Upper lobe of left lung (tissue), 6 donors: ENCODE data around the gene GSG1L. TPM values are rescaled to one million over a fixed set of nuclear protein-coding genes. Genes with fewer than 3 reads are reported as not detected.

Experiments used
- ATAC-seq, 2 donors: fragments of 200-7000 bp; cut with Tn5 transposase; one replicate each; pipeline ENCODE4 v1.9.1; 2022; ENCODE audit warnings: mild to moderate bottlenecking in 2 of 2, moderate library complexity in 2 of 2; ENCODE audit not compliant: low FRiP score in 2 of 2
- DNase-seq, 2 donors: peaks; one replicate each; pipeline ENCODE4 v3.0.0-alpha.2; 2019 to 2020
- H3K27ac ChIP-seq, 4 donors: fragments of 200-600 bp; sonication (generic); one replicate each; pipeline ENCODE4 v1.5.1; 2016 to 2019
- H3K27me3 ChIP-seq, 4 donors: fragments of 200-600 bp; sonication (generic); one replicate each; pipeline ENCODE4 v1.5.1; 2017 to 2019
- H3K36me3 ChIP-seq, 4 donors: fragments of 200-600 bp; sonication (generic); one replicate each; pipeline ENCODE4 v1.5.1; 2016 to 2019
- H3K4me1 ChIP-seq, 4 donors: fragments of 200-600 bp; sonication (generic); one replicate each; pipeline ENCODE4 v1.5.1; 2018 to 2019
- H3K4me3 ChIP-seq, 4 donors: fragments of 200-600 bp; sonication (generic); one replicate each; pipeline ENCODE4 v1.5.1; 2017 to 2019; ENCODE audit warnings: mild to moderate bottlenecking in 2 of 4, moderate library complexity in 1 of 4
- H3K9me3 ChIP-seq, 4 donors: fragments of 200-600 bp; sonication (generic); one replicate each; pipeline ENCODE4 v1.5.1; 2018 to 2019
- EP300 ChIP-seq, 4 donors: sonication (generic); formaldehyde crosslinking; IDR thresholded peaks; one replicate each; pipeline ENCODE4 v1.5.1; 2017; ENCODE audit warnings: antibody characterized with exemption in 4 of 4, control low read depth in 2 of 4
- POLR2A ChIP-seq, 4 donors: fragments of 450-650 bp; IDR thresholded peaks; one replicate each; pipeline ENCODE4 v1.5.1; 2016 to 2017; ENCODE audit warnings: antibody characterized with exemption in 4 of 4, mild to moderate bottlenecking in 2 of 4
- POLR2AphosphoS5 ChIP-seq, 2 donors: sonication (generic); formaldehyde crosslinking; IDR thresholded peaks; one replicate each; pipeline ENCODE4 v1.5.1; 2017; ENCODE audit warnings: antibody characterized with exemption in 2 of 2
- WGBS, 2 donors: methylation state at CpG; one replicate each; pipeline ENCODE4 v1.1.5; 2017 to 2018; 5-methylcytosine and 5-hydroxymethylcytosine counted together
- total RNA-seq, 6 donors: library from RNA; depleted of rRNA in 4 of 6; stranded (reverse); fragments of >200 nt in 4 of 6; gene quantifications; one replicate each; pipeline versions ENCODE4 v1.1.0 to v1.2.1, GENCODE V29; 2016 to 2021
- TF ChIP-seq, protein P1 (sequence below), 6 experiments: fragments of 450-650 bp in 4 of 6; fragments of 200-600 bp in 2 of 6; sonication (generic) in 2 of 6; IDR thresholded peaks; one replicate each; pipeline ENCODE4 v1.5.1; 2016 to 2019; ENCODE audit warnings: antibody characterized with exemption in 6 of 6
- donor health status: DM: no; HTN: no; CAD: no; lungs with moderate emphysema.
- donor health status: DM: no; HTN: yes; CAD: no; lungs with severe emphysema.

The GSG1L gene
- total RNA-seq, 6 donors from 2014 or later, result 2.2 TPM; not detected in 5

GRCh38 chr16:28014851-28015250 lies 48.7 kb downstream of the GSG1L start:
- Histone ChIP-seq H3K27ac (no peak overlapping the region), H3K9me3 (peaks cover 0 to 5% (median 0%) of the 10 kb centered on the region in 4 donors), H3K4me3 (no peak overlapping the region), H3K4me1 (no peaks in the 10 kb centered on the region), H3K27me3 (no peaks in the 10 kb centered on the region), H3K36me3 (no peaks in the 10 kb centered on the region)
- no peak for TF ChIP-seq POLR2AphosphoS5 (IDR thresholded peaks at IDR 0.05)
- TF ChIP-seq EP300 (IDR thresholded peaks at IDR 0.05), result no peak
- no peak for TF ChIP-seq POLR2A (IDR thresholded peaks at IDR 0.05)
- TF ChIP-seq, protein P1, sequence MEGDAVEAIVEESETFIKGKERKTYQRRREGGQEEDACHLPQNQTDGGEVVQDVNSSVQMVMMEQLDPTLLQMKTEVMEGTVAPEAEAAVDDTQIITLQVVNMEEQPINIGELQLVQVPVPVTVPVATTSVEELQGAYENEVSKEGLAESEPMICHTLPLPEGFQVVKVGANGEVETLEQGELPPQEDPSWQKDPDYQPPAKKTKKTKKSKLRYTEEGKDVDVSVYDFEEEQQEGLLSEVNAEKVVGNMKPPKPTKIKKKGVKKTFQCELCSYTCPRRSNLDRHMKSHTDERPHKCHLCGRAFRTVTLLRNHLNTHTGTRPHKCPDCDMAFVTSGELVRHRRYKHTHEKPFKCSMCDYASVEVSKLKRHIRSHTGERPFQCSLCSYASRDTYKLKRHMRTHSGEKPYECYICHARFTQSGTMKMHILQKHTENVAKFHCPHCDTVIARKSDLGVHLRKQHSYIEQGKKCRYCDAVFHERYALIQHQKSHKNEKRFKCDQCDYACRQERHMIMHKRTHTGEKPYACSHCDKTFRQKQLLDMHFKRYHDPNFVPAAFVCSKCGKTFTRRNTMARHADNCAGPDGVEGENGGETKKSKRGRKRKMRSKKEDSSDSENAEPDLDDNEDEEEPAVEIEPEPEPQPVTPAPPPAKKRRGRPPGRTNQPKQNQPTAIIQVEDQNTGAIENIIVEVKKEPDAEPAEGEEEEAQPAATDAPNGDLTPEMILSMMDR (IDR thresholded peaks at IDR 0.05), result no peak
- DNase-seq (no peak), ATAC-seq (no peak)
- 60 to 83% methylated on average over 1 to 3 of the region's 3 CpGs for WGBS, 2 donors

DNA sequence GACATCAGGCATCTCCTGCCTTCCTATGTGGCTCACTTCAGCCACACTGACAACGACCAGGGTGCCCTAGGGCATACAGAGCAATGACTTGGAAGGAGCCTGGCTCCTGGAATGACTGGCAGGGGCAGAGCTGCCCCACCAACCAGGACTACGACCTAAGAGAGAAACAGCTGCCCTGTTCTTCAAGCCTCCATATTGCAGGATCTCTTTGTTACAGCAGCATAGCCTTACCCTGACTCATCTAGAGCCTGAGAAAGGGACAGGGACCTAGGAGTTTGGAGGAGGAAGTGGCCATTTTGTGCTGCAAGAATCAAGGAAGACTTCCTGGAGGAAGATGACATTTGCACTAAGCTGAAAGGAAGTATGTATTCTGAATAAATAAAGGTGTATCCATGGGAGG lies 49.6 kb downstream of the GSG1L start:
- TF ChIP-seq POLR2A (IDR thresholded peaks at IDR 0.05), result no peak
- TF ChIP-seq, protein P1 (IDR thresholded peaks at IDR 0.05), result no peak
- no peak for TF ChIP-seq POLR2AphosphoS5 (IDR thresholded peaks at IDR 0.05)
- TF ChIP-seq EP300 (IDR thresholded peaks at IDR 0.05), result no peak
- Histone ChIP-seq H3K27me3 (no peaks in the 10 kb centered on the region), H3K4me3 (no peak overlapping the region), H3K9me3 (peaks cover 0 to 5% (median 0%) of the 10 kb centered on the region in 4 donors), H3K27ac (no peak overlapping the region), H3K4me1 (no peaks in the 10 kb centered on the region), H3K36me3 (no peaks in the 10 kb centered on the region)
- WGBS, 2 donors, result 72 to 80% methylated on average over 1 to 2 of the region's 2 CpGs
- ATAC-seq, result no peak
- DNase-seq, result no peak

DNA sequence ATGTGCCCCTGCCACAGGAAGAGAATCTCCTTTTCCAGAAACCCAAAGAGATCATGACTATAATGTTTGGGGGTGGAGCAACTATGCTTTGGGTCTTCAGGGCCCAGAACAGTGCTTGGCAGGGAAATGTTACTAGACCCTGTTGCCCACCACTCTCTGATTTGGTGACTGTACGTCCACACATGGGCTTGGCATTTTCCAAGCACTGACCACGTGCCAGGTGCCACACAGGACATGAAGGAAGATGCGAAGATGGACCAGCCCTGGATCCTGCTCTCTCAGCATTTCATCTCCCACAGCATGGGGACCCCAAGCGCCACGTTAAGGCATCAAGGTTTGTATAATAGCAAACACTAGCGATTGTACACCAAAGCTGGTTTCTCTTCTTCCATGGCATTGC lies 50.1 kb downstream of the GSG1L start:
- Histone ChIP-seq H3K27ac (no peak overlapping the region), H3K4me3 (no peak overlapping the region), H3K9me3 (peaks cover 0 to 3% (median 0%) of the 10 kb centered on the region in 4 donors), H3K27me3 (no peaks in the 10 kb centered on the region), H3K4me1 (no peaks in the 10 kb centered on the region), H3K36me3 (no peaks in the 10 kb centered on the region)
- no peak for DNase-seq
- TF ChIP-seq EP300 (IDR thresholded peaks at IDR 0.05) (no peak), POLR2A (IDR thresholded peaks at IDR 0.05) (no peak), POLR2AphosphoS5 (IDR thresholded peaks at IDR 0.05) (no peak)
- TF ChIP-seq, protein P1 (IDR thresholded peaks at IDR 0.05), result no peak
- no peak for ATAC-seq
- 82 to 88% methylated on average over 6 of the region's 6 CpGs for WGBS, 2 donors

DNA sequence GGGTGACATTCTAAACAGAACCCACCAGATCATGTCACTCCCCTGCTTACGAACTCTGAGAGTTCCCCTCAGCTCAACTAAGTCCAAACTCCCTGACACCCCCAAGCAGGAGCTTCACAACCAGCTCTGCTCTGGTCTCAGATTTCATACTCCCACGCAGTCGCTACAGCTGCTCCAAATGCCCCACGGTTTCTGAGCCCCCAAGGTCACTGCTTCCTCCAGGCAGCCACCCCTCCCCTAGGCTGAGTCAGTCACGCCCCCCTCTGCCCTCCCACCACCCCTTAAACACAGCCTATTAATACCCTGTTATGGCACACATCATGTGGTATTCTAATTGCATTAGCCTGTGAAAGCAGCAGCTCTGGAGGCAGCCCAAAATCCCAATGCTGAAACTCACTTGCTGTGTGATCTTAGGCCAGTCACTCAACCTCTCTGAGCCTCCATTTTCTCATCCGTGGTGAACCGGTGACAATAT lies 51.5 kb downstream of the GSG1L start:
- no peaks in the 10 kb centered on the region for H3K27me3 ChIP-seq
- WGBS, 2 donors, result 56 to 59% methylated on average over 7 of the region's 7 CpGs
- H3K27ac ChIP-seq, result no peak overlapping the region
- no peak for ATAC-seq
- H3K4me1 ChIP-seq, result no peaks in the 10 kb centered on the region
- H3K4me3 ChIP-seq, result no peak overlapping the region
- DNase-seq, result no peak
- TF ChIP-seq POLR2AphosphoS5 (IDR thresholded peaks at IDR 0.05) (no peak), POLR2A (IDR thresholded peaks at IDR 0.05) (no peak), EP300 (IDR thresholded peaks at IDR 0.05) (no peak)
- TF ChIP-seq, protein P1 (IDR thresholded peaks at IDR 0.05), result no peak
- H3K9me3 ChIP-seq, result no peaks in the 10 kb centered on the region
- H3K36me3 ChIP-seq, result no peaks in the 10 kb centered on the region

DNA sequence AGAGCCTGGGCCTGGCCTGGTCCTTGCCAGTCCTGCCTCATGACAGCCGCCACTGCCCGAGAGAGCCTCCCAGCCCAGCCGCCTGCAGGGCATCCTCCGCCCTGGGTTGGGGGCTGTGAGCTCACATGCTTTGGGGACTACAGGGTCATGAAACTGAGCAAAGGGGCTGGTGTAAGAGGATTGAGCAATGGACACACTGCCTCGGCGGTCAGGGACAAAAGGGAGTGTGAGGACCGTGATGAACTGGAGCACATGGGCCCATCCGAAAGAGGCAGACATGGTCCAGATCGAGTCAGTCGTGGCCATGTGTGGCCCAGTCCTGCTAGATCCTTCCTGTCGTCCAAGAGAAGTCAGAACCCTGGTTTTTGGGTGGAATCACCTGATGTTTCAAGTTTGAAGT lies 52.3 kb downstream of the GSG1L start:
- H3K4me3 ChIP-seq, result no peak overlapping the region
- 75 to 85% methylated on average over 8 to 11 of the region's 11 CpGs for WGBS, 2 donors
- no peaks in the 10 kb centered on the region for H3K4me1 ChIP-seq
- no peaks in the 10 kb centered on the region for H3K9me3 ChIP-seq
- peak in 1 of 2 donors; percentile 22 for DNase-seq
- no peaks in the 10 kb centered on the region for H3K27me3 ChIP-seq
- ATAC-seq, result no peak
- H3K27ac ChIP-seq, result no peak overlapping the region
- TF ChIP-seq EP300 (IDR thresholded peaks at IDR 0.05) (no peak), POLR2AphosphoS5 (IDR thresholded peaks at IDR 0.05) (no peak), POLR2A (IDR thresholded peaks at IDR 0.05) (no peak)
- TF ChIP-seq, protein P1 (IDR thresholded peaks at IDR 0.05), result no peak
- no peaks in the 10 kb centered on the region for H3K36me3 ChIP-seq
